HG03064 (cell line): ENCODE data around the gene KCNQ5.

Experiments used
- ATAC-seq: cut with Tn5 transposase; IDR thresholded peaks from one replicate; pipeline ENCODE4 v1.9.1; 2021; ENCODE audit warnings: low read depth; ENCODE audit not compliant: unreplicated experiment

KCNQ5 gene

DNA sequence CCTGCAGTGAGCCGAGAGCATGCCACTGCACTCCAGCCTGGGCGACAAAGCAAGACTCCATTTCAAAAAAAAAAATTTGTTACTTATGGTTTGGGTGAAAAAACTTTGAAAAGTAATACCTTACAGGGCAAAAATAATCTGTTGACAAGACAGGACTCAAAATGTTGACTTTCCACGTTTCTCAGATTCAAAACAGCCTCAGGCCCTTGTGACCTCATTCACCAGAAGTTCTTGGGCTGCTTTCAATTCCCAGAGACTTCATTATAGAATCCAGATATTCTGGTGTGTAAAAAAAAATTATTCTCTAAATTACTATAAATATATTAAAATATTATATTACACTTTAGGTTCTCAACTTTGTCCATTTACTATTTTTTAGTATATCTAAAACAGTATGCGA, 116.2 kb downstream of the KCNQ5 start:
- ATAC-seq, result no peak

DNA sequence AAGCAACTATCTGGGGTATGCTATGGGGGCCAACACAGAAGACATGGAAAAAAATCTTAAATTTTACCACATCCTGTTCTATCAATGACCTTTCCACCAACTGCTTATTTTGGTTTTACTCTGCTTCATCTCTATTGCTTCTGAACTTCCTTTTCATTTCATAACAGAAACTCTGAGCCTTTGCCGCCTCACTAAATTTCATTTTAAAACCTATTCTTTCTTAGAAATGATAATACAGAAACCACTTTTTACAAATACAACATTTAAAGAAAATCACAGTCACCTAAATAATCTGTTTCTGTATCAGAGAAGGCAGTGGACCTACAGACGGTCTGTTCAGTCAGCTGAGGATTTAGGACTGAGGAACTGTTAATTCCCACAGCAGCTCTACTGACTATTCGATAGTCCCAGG, 117.5 kb downstream of the KCNQ5 start:
- ATAC-seq, result peak; percentile 57

DNA sequence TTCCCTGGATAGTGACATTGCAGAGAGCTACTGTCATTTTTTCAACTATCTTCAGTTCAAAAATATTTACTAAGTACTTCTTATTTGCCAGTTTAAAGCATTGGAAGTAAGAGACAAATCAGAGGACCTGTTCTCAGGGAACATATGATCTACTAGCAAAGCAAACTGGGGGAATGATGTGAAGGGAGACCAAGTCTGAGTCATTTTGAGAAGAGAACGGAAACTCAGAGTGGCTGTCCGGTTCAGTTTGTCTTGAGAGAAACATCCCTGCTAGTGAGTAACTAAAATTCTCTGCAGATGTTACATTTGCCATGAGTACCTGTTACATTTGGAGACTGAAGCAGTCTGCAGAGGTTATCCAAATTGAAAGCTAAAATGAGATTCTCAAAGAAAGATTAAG, 118.3 kb downstream of the KCNQ5 start:
- ATAC-seq, result peak; percentile 71

DNA sequence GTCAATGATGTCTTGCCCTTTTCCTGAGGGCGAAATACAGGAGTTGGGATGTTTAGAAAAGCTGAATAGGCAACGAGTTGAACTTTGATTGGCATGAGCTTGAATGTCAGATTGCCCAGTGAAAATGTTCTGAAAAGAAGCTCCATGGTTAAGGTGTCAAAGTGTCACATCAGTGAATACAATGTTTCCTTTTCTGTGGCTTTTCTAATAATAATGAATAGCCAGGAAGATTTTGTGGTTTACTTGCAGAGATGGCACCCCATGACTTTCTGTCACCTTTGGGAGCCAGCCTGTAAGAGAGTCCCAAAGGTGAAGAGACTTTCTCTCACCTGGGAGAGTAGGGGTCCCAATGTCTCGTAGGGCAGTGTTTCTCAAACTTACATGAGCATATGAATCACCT, 119.2 kb downstream of the KCNQ5 start:
- ATAC-seq, result no peak

DNA sequence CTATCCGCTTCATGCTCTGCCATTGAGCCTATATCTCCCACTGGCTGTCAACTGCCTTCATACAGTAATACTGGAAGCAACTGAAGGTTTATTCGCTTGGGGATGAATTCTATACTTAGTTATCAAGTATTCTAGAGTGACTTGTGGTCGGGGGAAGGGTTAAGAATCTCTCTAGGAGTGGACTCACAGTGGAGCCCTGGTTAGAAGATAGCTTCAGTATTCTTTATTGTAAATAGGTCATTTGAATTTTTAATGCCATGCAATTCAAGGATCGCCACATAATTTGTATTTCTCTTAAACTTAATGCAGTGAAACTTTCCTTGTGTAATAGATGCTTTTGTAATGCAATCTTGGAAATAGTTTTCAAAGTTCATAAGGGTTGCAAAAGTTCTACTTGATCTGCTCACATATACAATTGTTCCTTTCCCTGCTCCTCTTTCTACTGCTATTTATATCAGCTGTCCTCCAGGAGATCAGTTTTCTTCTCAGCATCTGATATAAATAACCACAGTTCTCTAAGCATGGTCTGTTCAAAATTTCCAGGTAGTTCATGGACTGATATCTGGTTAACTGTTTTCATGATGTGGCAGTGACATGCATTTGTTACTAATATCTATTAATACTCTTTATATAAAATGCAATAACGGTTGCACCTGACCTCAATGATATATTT, 120.3 kb downstream of the KCNQ5 start:
- ATAC-seq, result no peak

DNA sequence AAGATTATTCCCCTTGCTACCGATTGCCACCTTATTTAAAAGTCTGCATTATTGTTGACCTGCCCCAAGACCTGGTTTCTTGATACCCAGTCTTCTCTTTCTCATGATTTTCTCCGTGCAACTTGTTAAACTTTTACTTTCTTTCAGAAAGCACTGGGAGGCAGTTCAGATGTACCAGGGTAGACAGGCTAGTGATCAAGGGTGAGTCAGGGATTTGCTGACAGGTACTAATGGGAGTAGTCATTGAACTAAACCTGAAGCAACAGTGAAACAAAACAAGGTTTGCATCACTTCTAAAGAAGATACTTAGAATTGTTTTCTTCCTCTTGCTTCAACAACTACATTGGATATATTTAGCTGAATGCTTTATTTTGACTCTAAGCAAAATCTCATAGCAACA, 124.4 kb downstream of the KCNQ5 start:
- no peak for ATAC-seq

DNA sequence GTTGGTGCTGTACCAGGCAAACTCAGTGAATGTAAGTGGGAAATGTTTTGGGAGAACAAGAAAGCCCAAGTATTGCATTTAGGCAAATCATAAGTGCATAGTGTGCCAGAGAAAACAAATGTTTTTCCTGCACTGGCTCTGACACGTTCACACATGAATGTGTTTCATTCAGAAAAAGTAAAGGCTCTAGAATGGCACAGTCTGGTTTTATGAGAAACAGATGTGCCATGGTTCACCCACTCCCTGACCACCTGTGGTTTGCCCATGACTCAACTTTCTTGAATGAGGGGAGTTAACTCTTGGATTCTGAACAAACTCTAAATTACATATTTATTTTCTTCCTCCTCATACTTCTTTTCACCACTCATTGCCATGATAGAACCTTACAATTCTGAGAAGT, 126.9 kb downstream of the KCNQ5 start:
- no peak for ATAC-seq

DNA sequence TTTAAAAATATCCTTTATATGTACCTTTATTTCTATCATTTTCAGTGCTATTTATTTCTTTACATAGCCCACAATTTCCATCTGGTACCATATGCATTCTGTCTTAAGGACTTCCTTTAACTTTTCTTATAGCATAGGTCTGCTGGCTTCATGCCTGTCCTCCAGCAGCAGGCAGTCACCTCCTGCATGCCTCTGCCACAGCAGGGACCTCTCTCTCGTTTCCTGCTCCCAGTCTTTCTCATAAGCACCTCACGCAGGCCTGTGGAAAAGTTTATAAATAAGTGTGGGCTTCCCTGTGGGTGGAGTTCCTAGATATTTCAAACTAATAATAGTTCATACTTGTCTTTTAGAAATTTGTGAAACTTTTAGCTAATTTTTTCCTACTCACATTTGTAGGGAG, 133.9 kb downstream of the KCNQ5 start:
- ATAC-seq, result no peak

DNA sequence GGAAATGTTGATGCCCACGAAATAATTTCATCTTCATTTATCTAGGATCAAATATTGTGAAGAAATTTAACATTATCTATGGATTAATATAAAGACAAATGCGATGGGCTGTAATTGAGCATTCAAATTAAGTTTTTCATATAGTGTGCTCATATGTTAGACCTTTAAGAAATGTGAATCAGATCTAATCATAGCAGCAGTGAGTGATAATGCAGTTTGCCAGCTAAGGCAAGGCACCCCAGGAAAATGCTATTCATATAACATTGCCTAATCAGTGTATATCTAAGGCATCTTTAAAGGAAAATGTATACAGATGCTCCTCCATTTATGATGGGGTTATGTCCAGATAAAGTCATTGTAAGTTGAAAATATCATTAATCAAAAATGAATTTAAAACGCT, 135.2 kb downstream of the KCNQ5 start:
- ATAC-seq, result no peak

DNA sequence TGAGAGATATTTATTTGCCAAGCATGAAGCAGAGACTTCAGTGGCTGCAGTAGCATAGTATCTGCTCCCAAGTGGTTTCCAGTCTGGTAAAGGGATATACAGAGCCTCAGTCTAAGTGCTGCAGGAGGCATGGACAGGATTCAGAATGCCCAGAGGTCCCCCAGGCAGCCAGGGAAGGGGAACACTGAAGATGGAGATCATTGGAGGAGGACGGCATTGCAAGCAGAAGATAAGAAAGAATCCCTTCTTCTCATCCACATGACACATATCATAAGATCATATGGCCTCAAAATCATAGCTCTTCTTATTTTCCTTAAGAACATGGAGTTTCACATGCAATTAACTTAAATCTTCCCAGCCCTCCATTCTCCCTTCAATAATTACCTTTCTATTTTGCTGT, 136.1 kb downstream of the KCNQ5 start:
- ATAC-seq, result no peak

DNA sequence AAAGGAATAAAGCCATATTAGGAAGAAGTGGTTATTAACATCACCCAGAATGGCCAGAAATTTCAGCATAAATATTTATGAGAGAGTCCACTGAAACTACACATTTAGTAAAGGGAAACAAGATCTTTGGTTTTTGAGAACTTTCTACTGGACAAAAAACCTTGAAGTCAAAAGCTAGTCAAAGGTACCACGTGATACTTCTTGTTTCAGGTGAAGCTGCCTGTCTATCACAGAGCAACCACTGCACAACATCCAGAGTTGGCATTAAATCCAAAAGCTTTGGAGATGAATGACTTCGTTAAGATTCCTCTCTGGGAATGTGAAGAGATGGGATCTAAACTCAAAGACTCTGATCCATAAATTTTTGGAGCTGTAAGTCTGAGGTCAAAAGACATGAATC, 137.0 kb downstream of the KCNQ5 start:
- no peak for ATAC-seq

DNA sequence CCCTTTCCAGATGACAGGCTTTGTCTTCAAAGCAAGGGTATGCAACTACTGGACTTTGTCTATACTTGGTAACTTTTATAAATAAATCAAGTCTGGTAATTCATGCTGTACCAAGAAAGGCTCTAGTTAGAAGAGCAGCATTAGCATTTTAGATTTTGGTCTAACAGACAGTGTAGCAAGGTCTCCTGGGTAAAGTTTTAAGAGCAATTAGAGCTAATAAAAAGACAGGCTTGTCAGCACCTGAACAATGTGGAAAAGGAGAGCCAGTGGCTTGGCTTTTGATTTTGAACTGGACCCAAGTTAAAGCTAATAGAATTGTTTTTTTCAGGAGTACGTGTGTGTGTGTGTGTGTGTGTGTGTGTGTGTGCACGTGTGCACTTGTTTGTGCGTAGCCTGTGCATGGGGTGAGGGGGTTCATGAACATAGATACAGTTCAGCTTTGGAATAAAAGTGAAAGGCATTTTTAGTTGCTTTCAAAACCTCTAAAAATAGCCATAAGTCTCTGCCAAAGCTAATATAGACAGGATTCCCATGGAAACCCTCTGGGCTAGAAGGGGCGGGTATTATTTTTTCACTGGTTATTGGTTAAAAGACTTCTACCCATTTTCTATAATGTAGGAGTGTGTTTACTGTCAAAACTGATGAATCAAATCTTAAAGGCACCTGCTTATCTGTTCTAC, 138.4 kb downstream of the KCNQ5 start:
- no peak for ATAC-seq

DNA sequence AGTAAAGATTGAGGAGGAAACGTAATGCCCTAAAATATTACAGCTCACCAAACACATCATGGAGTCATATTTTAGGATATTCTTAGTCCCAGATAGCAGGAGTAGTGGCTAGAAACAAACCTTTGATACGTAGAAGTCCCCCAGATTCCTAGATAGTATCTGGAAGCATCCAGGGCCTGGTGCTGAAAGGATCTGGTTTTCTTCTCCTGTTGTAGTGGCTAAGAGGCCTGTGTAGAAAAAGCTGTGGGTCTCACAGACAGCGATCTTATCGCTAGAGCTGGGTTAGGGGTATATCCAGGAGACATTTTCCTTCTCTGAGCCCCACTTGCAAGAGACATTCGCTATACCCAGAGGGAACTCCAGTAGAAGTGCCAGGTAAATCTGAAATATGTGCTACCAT, 139.9 kb downstream of the KCNQ5 start:
- no peak for ATAC-seq

DNA sequence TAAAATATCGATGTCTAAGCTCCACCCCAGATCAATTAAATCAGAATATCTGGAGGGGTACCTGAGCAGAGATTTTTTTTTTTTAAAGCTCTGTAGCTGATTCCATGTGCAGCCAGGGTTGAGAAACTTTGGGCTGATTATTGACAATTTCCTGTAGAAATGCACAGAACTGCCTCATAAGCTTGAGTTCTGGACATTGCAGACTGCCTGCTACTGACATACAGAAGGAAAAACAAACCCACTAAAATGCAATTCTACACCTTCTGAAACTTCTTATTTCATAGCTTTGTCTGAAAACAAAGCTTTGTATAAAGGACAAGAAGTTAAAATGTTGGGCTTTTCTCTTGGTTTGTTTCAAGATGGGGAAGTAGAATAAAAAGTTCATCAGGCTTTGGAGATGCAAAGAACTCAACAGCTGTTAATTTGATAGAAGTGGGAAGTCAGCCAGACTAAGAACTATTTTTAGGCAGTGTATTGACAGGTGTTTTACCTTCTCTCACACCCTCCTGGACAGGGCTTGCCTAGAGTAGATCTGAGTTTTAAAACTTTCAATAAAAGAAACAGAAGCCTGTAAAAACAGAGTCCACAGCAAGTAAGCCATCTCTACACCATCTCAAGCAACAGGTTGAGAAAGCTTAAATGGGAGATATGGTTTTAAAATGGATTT, 147.7 kb downstream of the KCNQ5 start:
- no peak for ATAC-seq

DNA sequence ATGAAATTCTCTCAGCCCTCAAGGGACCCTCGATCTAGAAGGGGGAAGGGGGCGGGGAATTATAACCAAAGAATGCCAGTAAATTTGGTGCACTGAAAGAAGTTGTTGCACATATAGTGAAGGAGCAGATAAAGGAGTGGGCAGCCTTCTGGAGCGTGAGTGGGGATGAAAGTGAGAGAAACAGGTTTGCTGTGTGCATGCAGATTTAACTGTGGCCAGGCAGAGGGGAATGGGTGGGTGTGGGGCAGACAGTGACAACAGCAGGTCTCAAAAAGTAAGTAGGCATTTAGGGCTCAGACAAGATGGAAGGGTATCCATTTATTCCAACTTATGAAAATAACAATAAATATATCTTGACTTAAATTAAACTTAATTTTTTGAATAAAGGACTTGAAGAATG, 149.1 kb downstream of the KCNQ5 start:
- ATAC-seq, result no peak

DNA sequence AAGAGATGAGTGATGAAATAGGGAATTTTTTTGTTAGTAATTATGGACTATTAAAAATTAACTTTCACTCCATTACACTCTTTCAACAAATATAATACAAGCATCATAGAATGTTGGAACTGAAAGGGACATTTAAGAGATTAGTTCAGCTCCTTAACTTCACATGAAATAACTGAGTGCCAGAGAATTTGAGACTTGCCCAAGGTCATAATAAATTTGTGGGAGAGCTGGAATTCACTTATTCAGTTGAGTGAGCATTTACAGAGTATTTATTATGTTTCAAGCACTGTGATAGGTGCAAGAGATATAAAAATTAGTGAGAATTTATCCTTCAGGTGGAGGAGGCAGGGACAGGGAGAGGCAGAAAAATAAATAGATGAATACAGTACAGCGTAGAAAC, 154.6 kb downstream of the KCNQ5 start:
- ATAC-seq, result no peak

DNA sequence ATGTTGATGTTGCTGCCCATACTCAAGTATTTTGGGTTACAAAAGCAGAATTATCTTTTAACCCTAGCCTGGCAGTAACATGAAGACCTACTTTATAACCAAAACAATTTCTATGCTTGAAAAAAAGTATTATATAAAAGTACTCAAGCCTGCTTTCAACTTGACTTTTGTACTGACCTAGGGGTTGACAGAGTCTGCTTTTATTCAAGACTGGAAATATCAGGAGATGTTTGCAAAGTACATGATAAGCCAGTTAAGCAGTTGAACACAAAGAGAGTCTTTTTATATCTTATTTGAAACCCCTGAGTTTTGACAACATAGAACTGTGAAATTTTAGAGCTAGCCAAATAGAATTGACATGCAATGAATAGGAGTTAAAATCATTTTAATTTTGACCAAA, 159.8 kb downstream of the KCNQ5 start:
- ATAC-seq, result no peak

DNA sequence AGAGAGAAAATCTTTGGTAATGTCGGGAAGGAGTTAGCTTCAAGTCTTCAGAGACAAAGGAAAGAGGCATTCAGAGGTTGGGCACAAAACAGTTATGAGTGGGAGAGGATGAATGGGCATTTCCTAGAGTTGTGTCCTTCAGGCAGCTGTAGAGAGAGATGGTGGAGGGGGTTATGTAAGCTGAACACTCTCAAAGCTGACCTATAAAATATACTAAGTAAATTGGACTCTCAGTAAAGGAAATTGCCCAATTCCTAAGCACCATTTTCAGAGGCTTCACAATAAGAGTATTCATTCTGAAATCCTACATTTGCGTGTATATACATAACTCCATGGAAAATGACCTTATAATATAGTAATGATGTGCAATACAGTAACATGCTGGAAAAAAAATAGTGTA, 161.2 kb downstream of the KCNQ5 start:
- ATAC-seq, result no peak

DNA sequence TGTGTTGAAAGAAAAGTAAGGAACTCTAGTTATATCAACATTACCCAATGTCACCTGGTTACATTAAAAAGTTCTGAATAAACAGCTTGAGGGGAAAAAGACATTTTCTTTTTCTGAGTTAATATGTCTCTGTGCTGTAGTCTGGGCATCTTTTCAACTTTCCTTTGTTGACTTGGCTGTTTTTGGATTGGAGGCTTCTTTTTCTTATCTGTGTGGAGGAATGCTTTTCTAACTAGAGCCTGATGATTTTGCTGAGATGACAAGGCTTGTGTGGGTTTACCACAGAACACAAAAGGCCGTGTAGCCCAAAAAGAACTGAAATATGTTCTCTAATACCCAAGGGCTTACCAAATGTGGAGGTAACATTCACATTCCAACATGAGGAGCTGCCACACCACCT, 161.8 kb downstream of the KCNQ5 start:
- no peak for ATAC-seq

DNA sequence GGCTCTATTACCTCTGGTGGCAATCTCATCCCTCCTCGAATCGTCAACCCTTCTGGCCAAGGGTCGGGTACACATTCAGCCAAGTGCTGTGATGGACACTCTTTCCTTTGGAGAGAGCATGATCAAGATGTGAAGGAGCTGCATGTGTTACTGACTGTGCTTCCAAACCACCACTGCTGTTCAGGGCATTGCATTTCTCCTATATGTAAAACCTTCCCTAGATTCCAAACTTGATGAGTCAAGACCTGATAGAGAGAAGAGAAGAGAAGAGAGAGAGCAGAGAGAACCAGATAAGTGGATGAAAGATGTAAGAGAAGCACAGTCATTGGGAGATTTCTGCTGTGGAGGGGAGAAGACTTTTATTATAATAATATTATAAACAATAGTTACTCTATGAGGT, 162.2 kb downstream of the KCNQ5 start:
- ATAC-seq, result no peak

DNA sequence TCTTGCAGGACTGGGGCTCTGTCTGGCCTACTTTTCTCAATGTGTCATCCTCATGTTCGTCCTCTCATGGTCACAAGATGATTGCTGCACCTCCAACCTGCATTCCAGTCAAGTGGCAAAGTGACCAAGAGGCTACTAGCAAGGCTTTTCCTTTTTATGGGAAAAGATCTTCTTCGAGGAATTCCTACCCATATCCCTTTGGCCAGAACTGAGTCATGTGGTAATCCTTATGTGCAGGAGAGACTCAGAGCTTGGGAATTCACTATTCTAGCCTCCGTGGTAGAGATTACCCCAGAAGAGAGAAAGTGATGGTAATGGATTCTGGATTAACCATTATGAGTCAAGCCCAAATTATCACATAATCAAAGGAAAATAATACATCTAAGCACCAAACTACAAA, 162.7 kb downstream of the KCNQ5 start:
- no peak for ATAC-seq

DNA sequence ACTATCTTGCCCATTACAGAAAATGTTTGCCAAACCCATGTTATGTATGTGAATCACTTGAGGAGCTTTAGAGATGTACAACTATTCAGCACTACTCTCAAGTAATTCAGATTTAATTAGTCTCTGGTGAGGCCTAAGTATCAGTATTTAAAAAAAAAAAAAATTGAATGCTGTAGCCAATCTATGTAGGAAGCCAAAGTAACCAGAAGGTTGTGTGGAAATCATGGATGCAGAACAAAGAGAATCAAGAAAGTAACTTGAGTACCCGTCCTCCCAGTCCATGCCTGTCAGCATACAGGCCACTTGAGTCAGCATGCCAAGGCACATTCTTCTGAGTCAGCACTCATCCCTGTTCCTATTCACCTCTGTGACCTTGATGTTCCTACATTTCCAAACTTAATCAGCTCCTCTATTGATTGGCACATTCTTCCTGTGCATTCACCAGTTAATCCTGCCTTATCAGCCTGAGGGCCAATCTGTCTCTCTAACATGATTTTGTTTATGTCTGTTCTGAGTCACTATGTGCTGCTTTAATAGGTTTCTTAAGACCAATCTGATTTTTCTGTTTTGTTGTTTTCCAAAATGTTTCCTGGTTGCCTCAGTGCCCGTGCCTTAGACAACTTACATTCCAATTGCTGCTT, 165.6 kb downstream of the KCNQ5 start:
- no peak for ATAC-seq
